Ishikawa (cell line): ENCODE data around the gene PRDM2.

ENCODE experiments used
- CEBPB ChIP-seq: IDR thresholded peaks from 2 replicates; pipeline ENCODE4 v1.6.1; 2012
- CREB1 ChIP-seq: IDR thresholded peaks from 2 replicates; pipeline ENCODE4 v1.6.1; 2012; ENCODE audit warnings: low read depth
- EGR1 ChIP-seq: IDR thresholded peaks from 2 replicates; pipeline ENCODE4 v1.6.1; 2012
- EP300 ChIP-seq: IDR thresholded peaks from 2 replicates; pipeline ENCODE4 v1.6.1; 2012; ENCODE audit warnings: borderline replicate concordance
- FOXM1 ChIP-seq: IDR thresholded peaks from 2 replicates; pipeline ENCODE4 v1.6.1; 2012; ENCODE audit warnings: low read depth, borderline replicate concordance
- NFIC ChIP-seq: IDR thresholded peaks from 2 replicates; pipeline ENCODE4 v1.6.1; 2012
- RAD21 ChIP-seq: IDR thresholded peaks from 2 replicates; pipeline ENCODE4 v1.6.1; 2012; ENCODE audit warnings: low read depth
- TAF1 ChIP-seq: IDR thresholded peaks from 2 replicates; pipeline ENCODE4 v1.6.1; 2012; ENCODE audit warnings: low read depth, mild to moderate bottlenecking
- TCF12 ChIP-seq: IDR thresholded peaks from 2 replicates; pipeline ENCODE4 v1.6.1; 2012; ENCODE audit warnings: low read depth
- TEAD4 ChIP-seq: IDR thresholded peaks from 2 replicates; pipeline ENCODE4 v1.6.1; 2012
- YY1 ChIP-seq: IDR thresholded peaks from 2 replicates; pipeline ENCODE4 v1.6.1; 2012; ENCODE audit warnings: low read depth
- ZBTB7A ChIP-seq: IDR thresholded peaks from 2 replicates; pipeline ENCODE4 v1.6.1; 2012; ENCODE audit warnings: low read depth
- TF ChIP-seq, protein P1 (sequence below): IDR thresholded peaks from 2 replicates; pipeline ENCODE4 v1.6.1; 2012
- TF ChIP-seq, protein P2 (sequence below): IDR thresholded peaks from 2 replicates; pipeline ENCODE4 v1.6.1; 2012
- TF ChIP-seq, protein P3 (sequence below): IDR thresholded peaks from 2 replicates; pipeline ENCODE4 v1.6.1; 2012; ENCODE audit warnings: low read depth, mild to moderate bottlenecking

Gene PRDM2

DNA sequence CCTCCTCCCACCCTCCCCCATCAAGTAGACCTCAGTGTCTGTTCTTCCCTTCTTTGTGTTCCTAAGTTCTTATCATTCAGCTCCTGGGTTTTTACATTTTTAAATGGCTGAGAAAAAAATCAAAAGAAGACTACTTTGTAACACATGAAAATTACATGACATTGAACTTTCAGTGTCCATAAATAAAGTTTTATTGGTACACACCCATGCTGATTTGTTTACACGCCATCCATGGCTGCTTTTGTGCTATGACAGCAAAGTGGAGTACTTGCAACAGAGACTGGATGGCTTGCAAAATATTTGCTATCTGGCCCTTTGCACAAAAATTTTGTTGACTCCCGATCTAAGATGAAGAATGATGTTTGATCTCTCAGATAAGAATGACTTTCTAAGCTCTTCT is 171.4 kb downstream of the PRDM2 start:
- TF ChIP-seq, protein P1, sequence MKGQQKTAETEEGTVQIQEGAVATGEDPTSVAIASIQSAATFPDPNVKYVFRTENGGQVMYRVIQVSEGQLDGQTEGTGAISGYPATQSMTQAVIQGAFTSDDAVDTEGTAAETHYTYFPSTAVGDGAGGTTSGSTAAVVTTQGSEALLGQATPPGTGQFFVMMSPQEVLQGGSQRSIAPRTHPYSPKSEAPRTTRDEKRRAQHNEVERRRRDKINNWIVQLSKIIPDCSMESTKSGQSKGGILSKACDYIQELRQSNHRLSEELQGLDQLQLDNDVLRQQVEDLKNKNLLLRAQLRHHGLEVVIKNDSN: no peak
- TF ChIP-seq RAD21 (no peak), TAF1 (no peak), EGR1 (no peak), TEAD4 (no peak), YY1 (no peak), NFIC (no peak), CREB1 (no peak), FOXM1 (no peak), ZBTB7A (no peak), TCF12 (no peak), EP300 (no peak), CEBPB (no peak)
- TF ChIP-seq, protein P2, sequence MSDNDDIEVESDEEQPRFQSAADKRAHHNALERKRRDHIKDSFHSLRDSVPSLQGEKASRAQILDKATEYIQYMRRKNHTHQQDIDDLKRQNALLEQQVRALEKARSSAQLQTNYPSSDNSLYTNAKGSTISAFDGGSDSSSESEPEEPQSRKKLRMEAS: no peak
- TF ChIP-seq, protein P3, sequence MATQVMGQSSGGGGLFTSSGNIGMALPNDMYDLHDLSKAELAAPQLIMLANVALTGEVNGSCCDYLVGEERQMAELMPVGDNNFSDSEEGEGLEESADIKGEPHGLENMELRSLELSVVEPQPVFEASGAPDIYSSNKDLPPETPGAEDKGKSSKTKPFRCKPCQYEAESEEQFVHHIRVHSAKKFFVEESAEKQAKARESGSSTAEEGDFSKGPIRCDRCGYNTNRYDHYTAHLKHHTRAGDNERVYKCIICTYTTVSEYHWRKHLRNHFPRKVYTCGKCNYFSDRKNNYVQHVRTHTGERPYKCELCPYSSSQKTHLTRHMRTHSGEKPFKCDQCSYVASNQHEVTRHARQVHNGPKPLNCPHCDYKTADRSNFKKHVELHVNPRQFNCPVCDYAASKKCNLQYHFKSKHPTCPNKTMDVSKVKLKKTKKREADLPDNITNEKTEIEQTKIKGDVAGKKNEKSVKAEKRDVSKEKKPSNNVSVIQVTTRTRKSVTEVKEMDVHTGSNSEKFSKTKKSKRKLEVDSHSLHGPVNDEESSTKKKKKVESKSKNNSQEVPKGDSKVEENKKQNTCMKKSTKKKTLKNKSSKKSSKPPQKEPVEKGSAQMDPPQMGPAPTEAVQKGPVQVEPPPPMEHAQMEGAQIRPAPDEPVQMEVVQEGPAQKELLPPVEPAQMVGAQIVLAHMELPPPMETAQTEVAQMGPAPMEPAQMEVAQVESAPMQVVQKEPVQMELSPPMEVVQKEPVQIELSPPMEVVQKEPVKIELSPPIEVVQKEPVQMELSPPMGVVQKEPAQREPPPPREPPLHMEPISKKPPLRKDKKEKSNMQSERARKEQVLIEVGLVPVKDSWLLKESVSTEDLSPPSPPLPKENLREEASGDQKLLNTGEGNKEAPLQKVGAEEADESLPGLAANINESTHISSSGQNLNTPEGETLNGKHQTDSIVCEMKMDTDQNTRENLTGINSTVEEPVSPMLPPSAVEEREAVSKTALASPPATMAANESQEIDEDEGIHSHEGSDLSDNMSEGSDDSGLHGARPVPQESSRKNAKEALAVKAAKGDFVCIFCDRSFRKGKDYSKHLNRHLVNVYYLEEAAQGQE: no peak

DNA sequence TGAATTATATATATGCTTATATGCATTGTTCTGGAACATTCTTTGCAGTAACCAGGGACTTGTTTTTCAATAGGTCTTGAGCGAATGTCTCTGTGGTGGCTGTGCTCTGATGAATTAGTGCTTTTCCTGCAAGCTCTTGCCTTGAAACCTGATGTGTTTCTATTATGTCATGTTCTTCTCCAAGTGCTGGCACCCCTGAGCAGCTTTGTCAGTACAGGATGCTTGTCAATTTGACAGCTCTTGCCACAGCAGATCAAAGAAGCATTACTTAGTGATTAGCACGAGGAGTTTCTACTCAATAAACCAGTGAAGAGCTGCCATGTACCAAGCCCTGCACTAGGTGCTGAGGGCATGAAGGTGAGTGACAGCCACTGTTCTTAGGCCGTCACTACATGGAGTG is 171.9 kb downstream of the PRDM2 start:
- TF ChIP-seq, protein P1: no peak
- no peak for TF ChIP-seq CEBPB
- no peak for TF ChIP-seq ZBTB7A
- TF ChIP-seq EP300: no peak
- no peak for TF ChIP-seq EGR1
- no peak for TF ChIP-seq CREB1

DNA sequence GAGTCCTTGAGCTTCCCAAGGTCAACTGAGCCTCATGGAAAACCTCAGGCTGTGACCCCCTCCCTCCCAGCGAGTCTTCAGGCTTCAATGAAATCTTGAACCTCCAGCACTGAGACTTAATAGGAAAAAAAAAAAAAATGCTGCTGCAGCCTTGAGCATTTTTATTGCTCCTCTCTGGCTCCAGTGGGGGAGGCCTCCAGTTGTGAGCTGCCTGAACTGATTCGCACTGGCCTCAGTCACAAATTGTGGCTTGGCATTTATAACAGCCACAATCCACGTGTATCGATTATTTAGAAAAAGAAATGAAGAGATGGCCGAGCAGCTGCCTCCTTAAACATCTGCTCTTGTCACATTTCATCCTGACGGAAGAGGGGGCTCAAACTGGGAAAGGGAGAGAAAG is 173.0 kb downstream of the PRDM2 start:
- no peak for TF ChIP-seq TCF12
- no peak for TF ChIP-seq EP300
- TF ChIP-seq, protein P1: no peak
- TF ChIP-seq FOXM1: no peak
- TF ChIP-seq, protein P2: no peak
- no peak for TF ChIP-seq CREB1
- no peak for TF ChIP-seq TEAD4
- no peak for TF ChIP-seq NFIC
- no peak for TF ChIP-seq RAD21
- TF ChIP-seq EGR1: no peak
- TF ChIP-seq YY1: no peak
- no peak for TF ChIP-seq TAF1
